Testis (tissue), 2 donors: Measurements from ENCODE around the gene PRR9.

ENCODE experiments used
- CTCF ChIP-seq, 3 experiments: fragments of 450-650 bp in 2 of 3; fragments of 200-600 bp in 1 of 3; sonication (generic) in 1 of 3; IDR thresholded peaks; one replicate each; pipeline ENCODE4 v1.5.1; 2016 to 2019; ENCODE audit warnings: antibody characterized with exemption in 3 of 3, mild to moderate bottlenecking in 2 of 3, moderate library complexity in 1 of 3
- POLR2A ChIP-seq: fragments of 450-650 bp; IDR thresholded peaks from one replicate; pipeline ENCODE4 v1.6.1; 2017; ENCODE audit warnings: antibody characterized with exemption, mild to moderate bottlenecking, moderate library complexity

GRCh38 chr1:153250166-153250565 lies 32.8 kb downstream of the PRR9 start:
- TF ChIP-seq CTCF (IDR thresholded peaks at IDR 0.05), result no peak
- TF ChIP-seq POLR2A, result no peak
